PFSK-1 (cell line): ENCODE measurements around the gene C12orf54.

ENCODE experiments used
- FOXP2 ChIP-seq: optimal IDR thresholded peaks from 2 replicates; pipeline ENCODE3; 2011; ENCODE audit warnings: borderline replicate concordance, control low read depth, inconsistent platforms; ENCODE audit not compliant: insufficient read depth; ENCODE audit errors: extremely low read length, extremely low read depth
- POLR2AphosphoS5 ChIP-seq: IDR thresholded peaks from 2 replicates; pipeline ENCODE4 v1.6.1; 2012; ENCODE audit warnings: low read depth, mild to moderate bottlenecking, control low read depth, low read length, moderate library complexity
- TAF1 ChIP-seq: IDR thresholded peaks from 2 replicates; pipeline ENCODE4 v1.6.1; 2012; ENCODE audit warnings: low read length, control low read depth, borderline replicate concordance; ENCODE audit not compliant: insufficient read depth

- TF ChIP-seq FOXP2 (no peak), TAF1 (no peak), POLR2AphosphoS5 (no peak)
These were observed 23.0 kb upstream of the C12orf54 start for GRCh38 chr12:48459259-48459658.
